Measurements from ENCODE around the gene FGF6. TPM values are rescaled to one million over a fixed set of nuclear protein-coding genes. Genes with fewer than 3 reads are reported as not detected.

The FGF6 gene
- total and polyA plus RNA-seq, 2 of the 13 experiments (the other 11 are each of a cell fraction or from before 2014, with no cell fraction given): not detected

GRCh38 chr12:4486049-4486699, 40.6 kb upstream of the FGF6 start (continued):
- TF ChIP-seq ZNF281 (CRISPR knock-in tag; IDR thresholded peaks at IDR 0.05; ENCODE audit: borderline replicate concordance) (0 out of 2 replicates have a peak, but pooled peaks have one; percentile 12), FOXO1 (CRISPR knock-in tag; IDR thresholded peaks at IDR 0.05) (peak; percentile 88), ZNF784 (CRISPR knock-in tag; IDR thresholded peaks at IDR 0.05; ENCODE audit: borderline replicate concordance) (no peak), TBL1XR1 (IDR thresholded peaks at IDR 0.05; ENCODE audit: borderline replicate concordance, low read length, partially characterized antibody) (peak; percentile 87), ZGPAT (CRISPR knock-in tag; IDR thresholded peaks at IDR 0.05) (peak; percentile 45; the same call in 1 of the 2 replicates), TCF7 (IDR thresholded peaks at IDR 0.05; ENCODE audit: low read depth) (peak; percentile 96), ZMYM4 (CRISPR knock-in tag; IDR thresholded peaks at IDR 0.05) (peak; percentile 16; the same call in 1 of the 2 replicates), SMARCE1 (IDR thresholded peaks at IDR 0.05; ENCODE audit: borderline replicate concordance) (0 out of 2 replicates have a peak, but pooled peaks have one; percentile 30), SOX13 (IDR thresholded peaks at IDR 0.05) (peak; percentile 58; the same call in 1 of the 2 replicates), SOX13 (CRISPR knock-in tag; conservative IDR thresholded peaks at IDR 0.05 in 1 of 2, IDR thresholded peaks at IDR 0.05 in 1 of 2) (peak in 1 of 2 experiments; percentile 91; a peak in 2 of 4 replicates), SOX5 (CRISPR knock-in tag; IDR thresholded peaks at IDR 0.05; ENCODE audit: borderline replicate concordance) (peak; percentile 91), ISL2 (CRISPR knock-in tag; IDR thresholded peaks at IDR 0.05) (peak; percentile 70; the same call in 1 of the 2 replicates), FOXK1 (CRISPR knock-in tag; IDR thresholded peaks at IDR 0.05; ENCODE audit: borderline replicate concordance, low read depth) (peak; percentile 89), ELF3 (CRISPR knock-in tag; IDR thresholded peaks at IDR 0.05) (0 out of 2 replicates have a peak, but pooled peaks have one; percentile 21), ZNF614 (CRISPR knock-in tag; IDR thresholded peaks at IDR 0.05; ENCODE audit: borderline replicate concordance) (0 out of 2 replicates have a peak, but pooled peaks have one; percentile 30), SSRP1 (CRISPR knock-in tag; IDR thresholded peaks at IDR 0.05) (no peak), EP300 (IDR thresholded peaks at IDR 0.05; ENCODE audit: low read depth in 2 of 2, low read length in 2 of 2) (peak in 1 of 2 experiments; percentile 92; a peak in 3 of 4 replicates), EP300 (CRISPR knock-in tag; IDR thresholded peaks at IDR 0.05; ENCODE audit: borderline replicate concordance) (peak; percentile 78), RXRB (CRISPR knock-in tag; IDR thresholded peaks at IDR 0.05; ENCODE audit: borderline replicate concordance) (peak; percentile 71)
